Measurements from ENCODE around the gene APELA.

APELA gene

GRCh38 chr4:164876700-164877324 is at the start of gene APELA:
TSS of gene APELA (plus strand) at chr4:164877178. CDS start at chr4:164877332, 154 bp downstream.
- no peak for DNase-seq (ENCODE audit: low read depth in 2 of 2)
- TF ChIP-seq CTCF (IDR thresholded peaks at IDR 0.05; ENCODE audit: low read depth, low read length): no peak

GRCh38 chr4:164828955-164829354 is 48.0 kb upstream of the APELA start:
- no peak for DNase-seq (ENCODE audit: low read depth in 2 of 2)
- H3K4me3 ChIP-seq (replicated peaks in 1 of 2; ENCODE audit: low read depth in 2 of 2, low read length in 2 of 2): no peak overlapping the region
- no peak for TF ChIP-seq CTCF (IDR thresholded peaks at IDR 0.05; ENCODE audit: low read depth, low read length)

More at GRCh38 chr4:164876700-164877324, at the start of gene APELA:
- no peak within 1 kb of the TSS for H3K4me3 ChIP-seq (replicated peaks in 1 of 2; ENCODE audit: low read depth in 2 of 2, low read length in 2 of 2)

- TF ChIP-seq CTCF (IDR thresholded peaks at IDR 0.05; ENCODE audit: low read depth, low read length): no peak
Observed at GRCh38 chr4:164846566-164846965, 30.4 kb upstream of the APELA start.

GRCh38 chr4:164847016-164847415 is 30.0 kb upstream of the APELA start:
- no peak for TF ChIP-seq CTCF (IDR thresholded peaks at IDR 0.05; ENCODE audit: low read depth, low read length)
- DNase-seq (ENCODE audit: low read depth in 2 of 2): no peak
- H3K4me3 ChIP-seq (replicated peaks in 1 of 2; ENCODE audit: low read depth in 2 of 2, low read length in 2 of 2): no peak overlapping the region

More at GRCh38 chr4:164846566-164846965, 30.4 kb upstream of the APELA start:
- no peak for DNase-seq (ENCODE audit: low read depth in 2 of 2)
- H3K4me3 ChIP-seq (replicated peaks in 1 of 2; ENCODE audit: low read depth in 2 of 2, low read length in 2 of 2): no peak overlapping the region

GRCh38 chr4:164847967-164848649 is 28.9 kb upstream of the APELA start:
- no peak for DNase-seq (ENCODE audit: low read depth in 2 of 2)
- TF ChIP-seq CTCF (IDR thresholded peaks at IDR 0.05; ENCODE audit: low read depth, low read length): no peak
- no peak overlapping the region for H3K4me3 ChIP-seq (replicated peaks in 1 of 2; ENCODE audit: low read depth in 2 of 2, low read length in 2 of 2)

GRCh38 chr4:164856396-164856795 is 20.6 kb upstream of the APELA start:
- TF ChIP-seq CTCF (IDR thresholded peaks at IDR 0.05; ENCODE audit: low read depth, low read length): no peak
- H3K4me3 ChIP-seq (replicated peaks in 1 of 2; ENCODE audit: low read depth in 2 of 2, low read length in 2 of 2): no peak overlapping the region
- no peak for DNase-seq (ENCODE audit: low read depth in 2 of 2)

Data from cardiac fibroblast (primary cell).